OCI-LY1 (cell line): ENCODE results near the gene CNNM3.

Source experiments
- H2AFZ ChIP-seq: fragments of 200-600 bp; sonication (generic), shearing (Covaris generic); 2 replicates; pipeline ENCODE4 v1.6.0; 2014; ENCODE audit warnings: antibody characterized with exemption, mild to moderate bottlenecking, low read length
- H3F3A ChIP-seq: fragments of 200-600 bp; sonication (generic), shearing (Covaris generic); 2 replicates; pipeline ENCODE4 v1.6.0; 2014; ENCODE audit warnings: mild to moderate bottlenecking, antibody characterized with exemption, low read length, moderate library complexity; ENCODE audit not compliant: insufficient read depth
- H3K27ac ChIP-seq: fragments of 200-600 bp; sonication (generic); 2 replicates; pipeline ENCODE4 v1.5.1; 2014; ENCODE audit warnings: low read length, mixed run types, mild to moderate bottlenecking, low read depth; ENCODE audit not compliant: poor library complexity, severe bottlenecking
- H3K27me3 ChIP-seq: fragments of 200-600 bp; sonication (generic); 2 replicates; pipeline ENCODE4 v1.6.0; 2014; ENCODE audit warnings: antibody characterized with exemption, mild to moderate bottlenecking, low read length, moderate library complexity; ENCODE audit not compliant: insufficient read depth
- H3K36me3 ChIP-seq: fragments of 200-600 bp; sonication (generic); 2 replicates; pipeline ENCODE4 v1.6.1; 2014; ENCODE audit warnings: mild to moderate bottlenecking, antibody characterized with exemption, low read length, moderate library complexity, mixed read lengths; ENCODE audit not compliant: insufficient read depth
- H3K4me1 ChIP-seq: fragments of 200-600 bp; sonication (generic); 2 replicates; pipeline ENCODE4 v1.5.1; 2014; ENCODE audit warnings: mild to moderate bottlenecking, low read length, moderate library complexity; ENCODE audit not compliant: insufficient read depth, severe bottlenecking
- H3K4me2 ChIP-seq: fragments of 200-600 bp; sonication (generic), shearing (Covaris generic); 2 replicates; pipeline ENCODE4 v1.6.1; 2014; ENCODE audit warnings: low read length
- H3K4me3 ChIP-seq: fragments of 200-600 bp; sonication (generic); 2 replicates; pipeline ENCODE4 v1.5.1; 2014; ENCODE audit warnings: low read length, low read depth, mild to moderate bottlenecking, mixed read lengths; ENCODE audit not compliant: poor library complexity, severe bottlenecking
- H3K79me2 ChIP-seq: fragments of 200-600 bp; shearing (Covaris generic); 2 replicates; pipeline ENCODE4 v1.6.1; 2016; ENCODE audit warnings: mixed run types, low read length, mixed read lengths; ENCODE audit not compliant: insufficient read depth
- H3K9ac ChIP-seq: fragments of 200-600 bp; sonication (generic), shearing (Covaris generic); 2 replicates; pipeline ENCODE4 v1.6.1; 2014; ENCODE audit warnings: mild to moderate bottlenecking, low read length, mixed read lengths
- H3K9me2 ChIP-seq: fragments of 200-600 bp; sonication (generic), shearing (Covaris generic); 2 replicates; pipeline ENCODE4 v1.6.1; 2014; ENCODE audit warnings: low read depth, mild to moderate bottlenecking, low read length, mixed read lengths
- H3K9me3 ChIP-seq: fragments of 200-600 bp; shearing (Covaris generic); 2 replicates; pipeline ENCODE4 v1.6.1; 2014; ENCODE audit warnings: low read length, mixed read lengths
- H4K20me1 ChIP-seq: fragments of 200-600 bp; sonication (generic), shearing (Covaris generic); 2 replicates; pipeline ENCODE4 v1.6.0; 2016; ENCODE audit warnings: mild to moderate bottlenecking, low read length; ENCODE audit not compliant: insufficient read depth
- CTCF ChIP-seq: fragments of 200-600 bp; sonication (generic), shearing (Covaris generic); IDR thresholded peaks from 2 replicates; pipeline ENCODE4 v1.5.1; 2017; ENCODE audit warnings: mild to moderate bottlenecking, antibody characterized with exemption, low read length, moderate library complexity, mixed read lengths
- EZH2 ChIP-seq: fragments of 200-600 bp; sonication (generic), shearing (Covaris generic); IDR thresholded peaks from 2 replicates; pipeline ENCODE4 v1.8.0; 2017; ENCODE audit warnings: borderline replicate concordance, mixed run types, mild to moderate bottlenecking, antibody characterized with exemption, low read length, moderate library complexity, mixed read lengths

CNNM3 gene

GRCh38 chr2:96842600-96842999, 26.5 kb downstream of the CNNM3 start:
- H3K9me2 ChIP-seq = no peaks in the 10 kb centered on the region
- H4K20me1 ChIP-seq = no peaks in the 10 kb centered on the region
- H3K4me1 ChIP-seq = peaks cover 15% of the 10 kb centered on the region
- TF ChIP-seq CTCF = no peak
- no peak for TF ChIP-seq EZH2
- no peaks in the 10 kb centered on the region for H3K27me3 ChIP-seq
- H3K79me2 ChIP-seq = no peaks in the 10 kb centered on the region
- H3K4me2 ChIP-seq = no peak overlapping the region
- no peaks in the 10 kb centered on the region for H3F3A ChIP-seq
- H3K9me3 ChIP-seq = no peaks in the 10 kb centered on the region
- no peak overlapping the region for H2AFZ ChIP-seq
- peaks cover 13% of the 10 kb centered on the region; the same call in 1 of the 2 replicates for H3K36me3 ChIP-seq
- H3K27ac ChIP-seq = no peak overlapping the region
- no peak overlapping the region for H3K4me3 ChIP-seq
- no peak overlapping the region for H3K9ac ChIP-seq

- no peak within 1 kb of the TSS for H3K27ac ChIP-seq
- TF ChIP-seq CTCF (no peak), EZH2 (no peak)
- H3K4me3 ChIP-seq = no peak within 1 kb of the TSS
- H3K36me3 ChIP-seq = peaks cover 17% of the 10 kb centered on the region
- peaks cover 14% of the 10 kb centered on the region for H3K4me1 ChIP-seq
- H3K9me3 ChIP-seq = no peaks in the 10 kb centered on the region
- no peaks in the 10 kb centered on the region for H4K20me1 ChIP-seq
- H3K9me2 ChIP-seq = no peaks in the 10 kb centered on the region
- H3K4me2 ChIP-seq = no peak within 1 kb of the TSS
- no peak within 1 kb of the TSS for H2AFZ ChIP-seq
- H3K9ac ChIP-seq = no peak within 1 kb of the TSS
- no peaks in the 10 kb centered on the region for H3K27me3 ChIP-seq
- no peaks in the 10 kb centered on the region for H3K79me2 ChIP-seq
- no peaks in the 10 kb centered on the region for H3F3A ChIP-seq
Measured at GRCh38 chr2:96843538-96844268, 27.6 kb downstream of the CNNM3 start, which contains the start of gene ANKRD23. ANKRD23 (minus strand) TSS chr2:96844021; CDS start chr2:96843992, 29 bp downstream.

- no peak overlapping the region for H3K4me2 ChIP-seq
- H3K27me3 ChIP-seq = no peaks in the 10 kb centered on the region
- no peaks in the 10 kb centered on the region for H3K79me2 ChIP-seq
- no peaks in the 10 kb centered on the region for H3K9me3 ChIP-seq
- H3K9me2 ChIP-seq = no peaks in the 10 kb centered on the region
- no peak overlapping the region for H3K4me3 ChIP-seq
- H3F3A ChIP-seq = no peaks in the 10 kb centered on the region
- no peak overlapping the region for H3K9ac ChIP-seq
- peaks cover 7% of the 10 kb centered on the region for H3K4me1 ChIP-seq
- H3K36me3 ChIP-seq = peaks cover 19% of the 10 kb centered on the region
- no peak for TF ChIP-seq EZH2
- no peak for TF ChIP-seq CTCF
- H3K27ac ChIP-seq = no peak overlapping the region
- no peak overlapping the region for H2AFZ ChIP-seq
- H4K20me1 ChIP-seq = no peaks in the 10 kb centered on the region
Measured at GRCh38 chr2:96844405-96844808, 28.3 kb downstream of the CNNM3 start.
